SK-N-SH (cell line): ENCODE measurements around the gene ZBTB47. TPM values are rescaled to one million over a fixed set of nuclear protein-coding genes. Genes with fewer than 3 reads are reported as not detected.
A peak's percentile ranks its signal among the peaks of the same experiment; 100 is the strongest.

Experiments used
- CTCF ChIA-PET: fragments of 300-600, 350-600 bp; formaldehyde crosslinking; extraction: SDS; loops from one replicate; lab custom pipeline; 2021; lab: Yijun Ruan, JAX
- POLR2A ChIA-PET: fragments of 350-600 bp; sonication (Branson Sonifier 250); formaldehyde crosslinking; extraction: SDS; loops from one replicate; lab custom pipeline; 2020; ENCODE audit warnings: antibody characterized with exemption, inconsistent platforms; lab: Yijun Ruan, JAX
- DNase-seq: peaks from one replicate; pipeline ENCODE4 v3.0.0; 2012
- H2AFZ ChIP-seq: fragments of 200-600 bp; sonication (generic); 2 replicates; pipeline ENCODE4 v1.8.1; 2016; ENCODE audit warnings: antibody characterized with exemption, mild to moderate bottlenecking, low read depth
- H3F3A ChIP-seq: fragments of 200-600 bp; sonication (generic); replicated peaks from 2 replicates; pipeline ENCODE3; 2016; ENCODE audit warnings: antibody characterized with exemption, mild to moderate bottlenecking; ENCODE audit not compliant: insufficient read depth
- H3K27ac ChIP-seq, 2 experiments: fragments of 200-500 bp in 1 of 2; fragments of 200-600 bp in 1 of 2; sonication (Bioruptor generic) in 1 of 2; sonication (generic), shearing (Covaris generic) in 1 of 2; 2 replicates each; pipeline versions ENCODE4 v1.5.1 to v1.6.1; 2014 to 2016; ENCODE audit warnings: low read depth in 2 of 2, inconsistent platforms in 1 of 2, low read length in 1 of 2, mild to moderate bottlenecking in 1 of 2, mixed read lengths in 1 of 2
- H3K27me3 ChIP-seq: fragments of 200-600 bp; sonication (generic), shearing (Covaris generic); 2 replicates; pipeline ENCODE4 v1.6.1; 2016; ENCODE audit warnings: mixed run types; ENCODE audit not compliant: insufficient read depth
- H3K36me3 ChIP-seq, 2 experiments: fragments of 200-500 bp in 1 of 2; fragments of 200-600 bp in 1 of 2; sonication (Bioruptor generic) in 1 of 2; sonication (generic) in 1 of 2; replicated peaks in 1 of 2; 2 replicates each; pipeline versions ENCODE3 to v1.5.1; 2014 to 2016; ENCODE audit warnings: low read length in 1 of 2, mild to moderate bottlenecking in 1 of 2; ENCODE audit not compliant: insufficient read depth in 2 of 2, control insufficient read depth in 1 of 2
- H3K4me1 ChIP-seq, 2 experiments: fragments of 200-500 bp in 1 of 2; fragments of 200-600 bp in 1 of 2; sonication (Bioruptor generic) in 1 of 2; sonication (generic), shearing (Covaris generic) in 1 of 2; 2 replicates each; pipeline versions ENCODE4 v1.5.1 to v1.6.1; 2014 to 2016; ENCODE audit warnings: low read depth in 1 of 2, low read length in 1 of 2, mixed run types in 1 of 2; ENCODE audit not compliant: insufficient read depth in 2 of 2, control insufficient read depth in 1 of 2
- H3K4me2 ChIP-seq: fragments of 200-600 bp; sonication (generic), shearing (Covaris generic); 2 replicates; pipeline ENCODE4 v1.6.1; 2017; ENCODE audit warnings: mixed run types
- H3K4me3 ChIP-seq, 2 experiments: fragments of 200-500 bp in 1 of 2; fragments of 200-600 bp in 1 of 2; sonication (Bioruptor generic) in 1 of 2; sonication (generic), shearing (Covaris generic) in 1 of 2; 2 replicates each; pipeline versions ENCODE4 v1.5.1 to v1.8.1; 2014 to 2016; ENCODE audit warnings: low read depth in 2 of 2, inconsistent platforms in 1 of 2, low read length in 1 of 2, mild to moderate bottlenecking in 1 of 2, mixed read lengths in 1 of 2, moderate library complexity in 1 of 2
- H3K79me2 ChIP-seq: fragments of 200-600 bp; sonication (generic); 2 replicates; pipeline ENCODE4 v1.8.1; 2017; ENCODE audit warnings: mild to moderate bottlenecking; ENCODE audit not compliant: insufficient read depth
- H3K9ac ChIP-seq: fragments of 200-600 bp; sonication (generic); 2 replicates; pipeline ENCODE4 v1.6.1; 2017; ENCODE audit warnings: mixed run types
- H3K9me2 ChIP-seq: fragments of 200-600 bp; sonication (generic); 2 replicates; pipeline ENCODE4 v1.6.1; 2017; ENCODE audit warnings: mixed run types
- H3K9me3 ChIP-seq: fragments of 200-600 bp; sonication (generic); 2 replicates; pipeline ENCODE4 v1.6.1; 2017; ENCODE audit warnings: mixed run types, mild to moderate bottlenecking, moderate library complexity
- H4K20me1 ChIP-seq: fragments of 200-600 bp; sonication (generic); 2 replicates; pipeline ENCODE4 v1.6.1; 2017; ENCODE audit warnings: mild to moderate bottlenecking, mixed run types; ENCODE audit not compliant: insufficient read depth
- CHD2 ChIP-seq: fragments of 150-350 bp; IDR thresholded peaks from 2 replicates; pipeline ENCODE4 v1.6.1; 2018; ENCODE audit warnings: low read length; ENCODE audit not compliant: partially characterized antibody
- ELF1 ChIP-seq: IDR thresholded peaks from 2 replicates; pipeline ENCODE4 v1.4.0; 2012
- EP300 ChIP-seq, 2 experiments: IDR thresholded peaks; 2 replicates each; pipeline versions ENCODE4 v1.4.0 to v1.6.1; 2012; ENCODE audit warnings: borderline replicate concordance in 1 of 2, low read depth in 1 of 2, low read length in 1 of 2
- FOSL2 ChIP-seq: IDR thresholded peaks from 2 replicates; pipeline ENCODE4 v1.4.0; 2012; ENCODE audit warnings: low read depth, mild to moderate bottlenecking, moderate library complexity, borderline replicate concordance
- FOXM1 ChIP-seq: IDR thresholded peaks from 2 replicates; pipeline ENCODE4 v1.4.0; 2012; ENCODE audit warnings: low read depth, mild to moderate bottlenecking
- GATA2 ChIP-seq: sonication (generic); formaldehyde crosslinking; IDR thresholded peaks from 2 replicates; pipeline ENCODE4 v1.5.0; 2020; ENCODE audit warnings: mild to moderate bottlenecking, missing genetic modification reagents
- MEF2A ChIP-seq: IDR thresholded peaks from 2 replicates; pipeline ENCODE4 v1.4.0; 2012; ENCODE audit warnings: low read depth, borderline replicate concordance
- NFIC ChIP-seq: IDR thresholded peaks from 2 replicates; pipeline ENCODE4 v1.4.0; 2012; ENCODE audit warnings: borderline replicate concordance
- NRF1 ChIP-seq: IDR thresholded peaks from 2 replicates; pipeline ENCODE4 v1.6.1; 2012; ENCODE audit warnings: low read depth, mild to moderate bottlenecking, low read length
- POLR2AphosphoS5 ChIP-seq: IDR thresholded peaks from 2 replicates; pipeline ENCODE4 v1.6.1; 2012; ENCODE audit warnings: low read depth, low read length
- RAD21 ChIP-seq: IDR thresholded peaks from 2 replicates; pipeline ENCODE4 v1.6.1; 2012; ENCODE audit warnings: mild to moderate bottlenecking, low read length
- RXRA ChIP-seq: IDR thresholded peaks from 2 replicates; pipeline ENCODE4 v1.4.0; 2012; ENCODE audit warnings: low read depth, mild to moderate bottlenecking, borderline replicate concordance
- SIN3A ChIP-seq: IDR thresholded peaks from 2 replicates; pipeline ENCODE4 v1.6.1; 2012; ENCODE audit warnings: low read depth, mild to moderate bottlenecking, low read length, moderate library complexity, borderline replicate concordance
- SMC3 ChIP-seq: IDR thresholded peaks from 2 replicates; pipeline ENCODE4 v1.6.1; 2012; ENCODE audit warnings: low read depth, low read length, improper control_type of control experiment
- TCF12 ChIP-seq: IDR thresholded peaks from 2 replicates; pipeline ENCODE4 v1.4.0; 2012
- TEAD4 ChIP-seq: IDR thresholded peaks from 2 replicates; pipeline ENCODE4 v1.4.0; 2012; ENCODE audit warnings: mild to moderate bottlenecking, borderline replicate concordance; ENCODE audit not compliant: insufficient read depth
- WGBS: methylation state at CpG from one replicate; pipeline ENCODE4 v1.1.6; 2017; ENCODE audit warnings: low lambda C conversion rate; 5-methylcytosine and 5-hydroxymethylcytosine counted together
- polyA plus RNA-seq, 3 experiments: library from polyadenylated mRNA; depleted of rRNA; stranded (reverse); fragments of >200 nt; gene quantifications; 2 replicates each; pipeline ENCODE4 v1.2.3, GENCODE V29; 2012
- TF ChIP-seq, protein P1 (sequence below): fragments of 150-350 bp; IDR thresholded peaks from 2 replicates; pipeline ENCODE4 v1.6.1; 2016; ENCODE audit warnings: mild to moderate bottlenecking, low read depth, low read length
- TF ChIP-seq, protein P2 (sequence below): IDR thresholded peaks from 2 replicates; pipeline ENCODE4 v1.4.0; 2012; ENCODE audit warnings: low read depth

The ZBTB47 gene
- polyA plus RNA-seq, 1 of the 3 experiments (the other 2 are of a cell fraction), result 9.9 TPM

DNA sequence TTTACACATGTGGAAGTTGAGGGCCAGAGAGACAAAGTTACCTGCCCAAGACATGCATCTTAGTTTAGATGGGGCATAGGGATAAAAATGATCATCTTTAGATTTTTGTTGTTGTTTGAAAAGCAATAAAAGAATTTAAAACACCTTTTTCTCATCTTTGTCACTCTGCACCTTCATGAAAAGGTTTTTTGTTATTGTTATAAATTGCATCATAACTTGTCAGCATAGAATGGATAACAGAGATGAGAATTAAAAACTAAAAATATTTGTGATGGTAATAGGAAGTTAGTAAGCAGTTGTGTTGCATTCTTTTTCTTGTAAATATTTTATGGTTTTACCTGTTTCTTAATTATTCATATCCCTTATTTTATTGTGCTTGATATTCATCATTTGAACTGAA lies 13.4 kb upstream of the ZBTB47 start:
- no peak overlapping the region for H3K4me2 ChIP-seq
- no peak for DNase-seq
- H3K36me3 ChIP-seq, result peaks cover 90 to 93% of the 10 kb centered on the region in 2 experiments
- H4K20me1 ChIP-seq, result peaks cover 8% of the 10 kb centered on the region
- peaks cover 63% of the 10 kb centered on the region for H3K79me2 ChIP-seq
- TF ChIP-seq RXRA (no peak), TEAD4 (no peak)
- no peaks in the 10 kb centered on the region for H3K9me3 ChIP-seq
- H3K27me3 ChIP-seq, result no peaks in the 10 kb centered on the region
- H3K9ac ChIP-seq, result no peak overlapping the region
- H3K9me2 ChIP-seq, result no peaks in the 10 kb centered on the region
- H3K4me1 ChIP-seq, result no peaks in the 10 kb centered on the region
- H2AFZ ChIP-seq, result no peak overlapping the region
- H3K27ac ChIP-seq, result no peak overlapping the region
- ChIA-PET CTCF (no interaction called here), POLR2A (no interaction called here)
- H3K4me3 ChIP-seq, result no peak overlapping the region
- H3F3A ChIP-seq, result peaks cover 16% of the 10 kb centered on the region

GRCh38 chr3:42640771-42641370 lies 12.6 kb upstream of the ZBTB47 start:
- CTCF ChIA-PET, result no interaction called here
- peaks cover 69% of the 10 kb centered on the region for H3K79me2 ChIP-seq

GRCh38 chr3:42647821-42648459 lies 5.6 kb upstream of the ZBTB47 start:
- Histone ChIP-seq H2AFZ (no peak overlapping the region), H3K9me2 (no peaks in the 10 kb centered on the region), H3K79me2 (peaks cover 58% of the 10 kb centered on the region), H3K4me1 (peaks cover 19 to 21% of the 10 kb centered on the region in 2 experiments), H3K9ac (no peak overlapping the region), H3K27ac (peak overlapping the region in 1 of 2 experiments; percentile 15; a peak in 2 of 4 replicates), H3K9me3 (no peaks in the 10 kb centered on the region), H4K20me1 (no peaks in the 10 kb centered on the region; the same call in 1 of the 2 replicates), H3K4me2 (no peak overlapping the region), H3F3A (peaks cover 46% of the 10 kb centered on the region), H3K27me3 (no peaks in the 10 kb centered on the region), H3K4me3 (no peak overlapping the region), H3K36me3 (peaks cover 50 to 61% of the 10 kb centered on the region in 2 experiments)
- DNase-seq, result no peak
- CTCF ChIA-PET, result interaction anchor here (1.1 to 2.1 kb wide), 3 partner anchors 14 to 65 kb away, joined by 4 to 7 read pairs (median 4); partner anchors contain the start of gene SEC22C
- WGBS, result 88% methylated on average over 5 of the region's 5 CpGs
- POLR2A ChIA-PET, result no interaction called here
- TF ChIP-seq NRF1 (no peak), RAD21 (no peak), SIN3A (no peak), TCF12 (no peak), TEAD4 (no peak), FOSL2 (no peak), MEF2A (no peak), ELF1 (no peak), CHD2 (no peak), SMC3 (no peak), GATA2 (no peak)
- TF ChIP-seq, protein P1, sequence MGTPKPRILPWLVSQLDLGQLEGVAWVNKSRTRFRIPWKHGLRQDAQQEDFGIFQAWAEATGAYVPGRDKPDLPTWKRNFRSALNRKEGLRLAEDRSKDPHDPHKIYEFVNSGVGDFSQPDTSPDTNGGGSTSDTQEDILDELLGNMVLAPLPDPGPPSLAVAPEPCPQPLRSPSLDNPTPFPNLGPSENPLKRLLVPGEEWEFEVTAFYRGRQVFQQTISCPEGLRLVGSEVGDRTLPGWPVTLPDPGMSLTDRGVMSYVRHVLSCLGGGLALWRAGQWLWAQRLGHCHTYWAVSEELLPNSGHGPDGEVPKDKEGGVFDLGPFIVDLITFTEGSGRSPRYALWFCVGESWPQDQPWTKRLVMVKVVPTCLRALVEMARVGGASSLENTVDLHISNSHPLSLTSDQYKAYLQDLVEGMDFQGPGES, result no peak

More at GRCh38 chr3:42640771-42641370, 12.6 kb upstream of the ZBTB47 start:
- no peak overlapping the region for H3K27ac ChIP-seq
- H3K36me3 ChIP-seq, result peaks cover 90 to 91% of the 10 kb centered on the region in 2 experiments
- H3K9me3 ChIP-seq, result no peaks in the 10 kb centered on the region
- POLR2A ChIA-PET, result no interaction called here
- H3K9ac ChIP-seq, result no peak overlapping the region
- 99% methylated on average over 6 of the region's 6 CpGs for WGBS
- no peak overlapping the region for H2AFZ ChIP-seq
- H3K27me3 ChIP-seq, result no peaks in the 10 kb centered on the region
- no peak for TF ChIP-seq NFIC
- TF ChIP-seq POLR2AphosphoS5, result no peak
- no peak for TF ChIP-seq RXRA
- no peak for TF ChIP-seq ELF1
- TF ChIP-seq, protein P1, result no peak
- TF ChIP-seq, protein P2, sequence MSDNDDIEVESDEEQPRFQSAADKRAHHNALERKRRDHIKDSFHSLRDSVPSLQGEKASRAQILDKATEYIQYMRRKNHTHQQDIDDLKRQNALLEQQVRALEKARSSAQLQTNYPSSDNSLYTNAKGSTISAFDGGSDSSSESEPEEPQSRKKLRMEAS, result no peak
- no peak for TF ChIP-seq EP300 (IDR thresholded peaks at IDR 0.05; ENCODE audit: borderline replicate concordance in 1 of 2, low read depth in 1 of 2, low read length in 1 of 2)
- no peak for TF ChIP-seq FOXM1
- TF ChIP-seq RAD21, result no peak
- no peak for TF ChIP-seq SMC3
- H3K4me2 ChIP-seq, result no peak overlapping the region
- H3K4me1 ChIP-seq, result no peaks in the 10 kb centered on the region
- no peaks in the 10 kb centered on the region for H3K9me2 ChIP-seq
- no peak overlapping the region for H3K4me3 ChIP-seq
- no peak for DNase-seq
- H4K20me1 ChIP-seq, result peaks cover 8% of the 10 kb centered on the region
- H3F3A ChIP-seq, result peaks cover 19% of the 10 kb centered on the region
